Stimulated activated CD8-positive, alpha-beta memory T cell treated with anti-CD3 and anti-CD28 coated beads, Interleukin-12 subunit alpha, Interleukin-12 subunit beta, amount 100 ng/mL, for 1 hour (primary cell): ENCODE data around the gene TMPRSS9.
"Not testable (repeated sequence)": the region's sequence is repeated elsewhere in the genome, so short reads cannot be mapped to it uniquely, and the experiment has no call there.

Experiments used
- DNase-seq: peaks from one replicate; pipeline ENCODE4 v3.0.0-alpha.2; 2020; ENCODE audit warnings: low read depth

Gene TMPRSS9

GRCh38 chr19:2362046-2362969 is 2.2 kb downstream of the TMPRSS9 start:
- DNase-seq, result no peak

- DNase-seq, result no peak
These were observed 2.9 kb downstream of the TMPRSS9 start for GRCh38 chr19:2362970-2363300.

- DNase-seq, result no peak
These were observed 3.4 kb downstream of the TMPRSS9 start for GRCh38 chr19:2363419-2363818.

GRCh38 chr19:2365201-2365970 is 5.3 kb downstream of the TMPRSS9 start:
- no peak for DNase-seq

GRCh38 chr19:2371656-2372055 is 11.6 kb downstream of the TMPRSS9 start:
- no peak for DNase-seq

GRCh38 chr19:2372076-2372612 is 12.1 kb downstream of the TMPRSS9 start:
- no peak for DNase-seq

- no peak for DNase-seq
These were observed 14.7 kb downstream of the TMPRSS9 start for GRCh38 chr19:2374808-2375207.

- DNase-seq, result no peak
These were observed 15.5 kb downstream of the TMPRSS9 start for GRCh38 chr19:2375353-2376121.

GRCh38 chr19:2376784-2377519 is 16.9 kb downstream of the TMPRSS9 start:
- no peak for DNase-seq

GRCh38 chr19:2380567-2380966 is 20.5 kb downstream of the TMPRSS9 start:
- DNase-seq, result no peak

- no peak for DNase-seq
These were observed 21.2 kb downstream of the TMPRSS9 start for GRCh38 chr19:2381148-2381820.

- DNase-seq, result no peak
These were observed 22.6 kb downstream of the TMPRSS9 start for GRCh38 chr19:2382530-2383222.

GRCh38 chr19:2385053-2385721 is 25.1 kb downstream of the TMPRSS9 start:
- DNase-seq, result no peak

- DNase-seq, result no peak
These were observed 27.6 kb downstream of the TMPRSS9 start for GRCh38 chr19:2387367-2388288.

- DNase-seq, result no peak
These were observed 29.5 kb downstream of the TMPRSS9 start for GRCh38 chr19:2389594-2389993.

GRCh38 chr19:2391118-2391725 is 31.2 kb downstream of the TMPRSS9 start:
- no peak for DNase-seq

- no peak for DNase-seq
These were observed 32.3 kb downstream of the TMPRSS9 start for GRCh38 chr19:2392366-2392765.

GRCh38 chr19:2392899-2393298 is 32.8 kb downstream of the TMPRSS9 start:
- not testable (repeated sequence) for DNase-seq
